ENCODE data around the gene MFSD12. TPM values are rescaled to one million over a fixed set of nuclear protein-coding genes. Genes with fewer than 3 reads are reported as not detected.
"Not testable (repeated sequence)": the region's sequence is repeated elsewhere in the genome, so short reads cannot be mapped to it uniquely, and the experiment has no call there.

MFSD12 gene
- total RNA-seq, 1 experiment from 2014 or later = 60.6 TPM

DNA sequence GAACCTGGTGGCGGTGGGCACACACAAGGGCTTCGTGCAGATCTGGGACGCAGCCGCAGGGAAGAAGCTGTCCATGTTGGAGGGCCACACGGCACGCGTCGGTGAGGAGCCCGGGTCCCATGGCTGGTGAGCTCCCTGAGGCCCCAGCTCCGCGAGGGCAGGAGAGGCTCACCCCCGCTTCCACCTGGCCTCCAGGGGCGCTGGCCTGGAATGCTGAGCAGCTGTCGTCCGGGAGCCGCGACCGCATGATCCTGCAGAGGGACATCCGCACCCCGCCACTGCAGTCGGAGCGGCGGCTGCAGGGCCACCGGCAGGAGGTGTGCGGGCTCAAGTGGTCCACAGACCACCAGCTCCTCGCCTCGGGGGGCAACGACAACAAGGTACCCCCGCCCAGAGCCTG lies 25.7 kb downstream of the MFSD12 start:
- ChIA-PET CTCF (interaction anchor here (1.4 kb wide), 1 partner anchor 13 kb away, joined by 4 read pairs; no protein-coding TSS in a partner anchor), POLR2A (no interaction called here)
- Mint-ChIP-seq H3K9me3 (ENCODE audit: unreplicated experiment) (no peaks in the 10 kb centered on the region), H3K27me3 (ENCODE audit: insufficient read depth, unreplicated experiment) (no peaks in the 10 kb centered on the region), H3K36me3 (ENCODE audit: insufficient read depth, unreplicated experiment) (peaks cover 42% of the 10 kb centered on the region), H3K4me1 (ENCODE audit: low read depth, unreplicated experiment) (no peaks in the 10 kb centered on the region), H3K4me3 (ENCODE audit: unreplicated experiment) (no peak overlapping the region), H3K27ac (ENCODE audit: unreplicated experiment) (no peak overlapping the region)
- DNase-seq = no peak
- no peaks in the 10 kb centered on the region for H3K4me1 ChIP-seq
- intact Hi-C loops (cut with micrococcal nuclease; ENCODE audit: unreplicated experiment) = no loop called here
- no peak overlapping the region for H3K4me3 ChIP-seq (ENCODE audit: low read depth, low read length)
- no TSS peak for BruUV-seq (replicated peaks)
- H3K36me3 ChIP-seq (ENCODE audit: control insufficient read depth, insufficient read depth, low read length) = 0 out of 2 replicates have a peak, but pooled peaks cover 1% of the 10 kb centered on the region
- TF ChIP-seq, protein P1, sequence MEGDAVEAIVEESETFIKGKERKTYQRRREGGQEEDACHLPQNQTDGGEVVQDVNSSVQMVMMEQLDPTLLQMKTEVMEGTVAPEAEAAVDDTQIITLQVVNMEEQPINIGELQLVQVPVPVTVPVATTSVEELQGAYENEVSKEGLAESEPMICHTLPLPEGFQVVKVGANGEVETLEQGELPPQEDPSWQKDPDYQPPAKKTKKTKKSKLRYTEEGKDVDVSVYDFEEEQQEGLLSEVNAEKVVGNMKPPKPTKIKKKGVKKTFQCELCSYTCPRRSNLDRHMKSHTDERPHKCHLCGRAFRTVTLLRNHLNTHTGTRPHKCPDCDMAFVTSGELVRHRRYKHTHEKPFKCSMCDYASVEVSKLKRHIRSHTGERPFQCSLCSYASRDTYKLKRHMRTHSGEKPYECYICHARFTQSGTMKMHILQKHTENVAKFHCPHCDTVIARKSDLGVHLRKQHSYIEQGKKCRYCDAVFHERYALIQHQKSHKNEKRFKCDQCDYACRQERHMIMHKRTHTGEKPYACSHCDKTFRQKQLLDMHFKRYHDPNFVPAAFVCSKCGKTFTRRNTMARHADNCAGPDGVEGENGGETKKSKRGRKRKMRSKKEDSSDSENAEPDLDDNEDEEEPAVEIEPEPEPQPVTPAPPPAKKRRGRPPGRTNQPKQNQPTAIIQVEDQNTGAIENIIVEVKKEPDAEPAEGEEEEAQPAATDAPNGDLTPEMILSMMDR (IDR thresholded peaks at IDR 0.05; ENCODE audit: insufficient read depth in 1 of 2, low read depth in 1 of 2, low read length in 1 of 2, severe bottlenecking in 1 of 2, unreplicated experiment in 1 of 2) = no peak
- no peaks in the 10 kb centered on the region for H3K27me3 ChIP-seq (replicated peaks; ENCODE audit: control insufficient read depth, insufficient read depth, low read length)
- no peaks in the 10 kb centered on the region for H3K9me3 ChIP-seq

DNA sequence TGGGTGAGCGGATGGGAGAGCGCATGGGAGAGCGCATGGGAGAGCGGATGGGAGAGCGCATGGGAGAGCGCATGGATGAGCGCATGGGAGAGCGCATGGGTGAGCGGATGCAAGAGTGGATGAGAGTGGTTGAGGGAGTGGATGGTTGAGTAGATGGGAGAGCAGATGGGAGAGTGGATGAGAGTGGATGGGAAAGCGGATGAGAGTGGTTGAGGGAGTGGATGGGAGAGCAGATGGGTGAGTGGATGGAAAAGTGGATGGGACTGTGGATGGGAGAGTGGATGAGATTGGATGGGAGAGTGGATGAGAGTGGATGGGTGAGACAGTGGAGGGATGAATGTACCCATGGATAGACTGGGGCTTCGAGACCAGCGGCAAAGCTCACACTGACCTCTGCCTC lies 27.0 kb downstream of the MFSD12 start:
- Histone ChIP-seq H3K36me3 (ENCODE audit: control insufficient read depth, insufficient read depth, low read length) (0 out of 2 replicates have a peak, but pooled peaks cover 1% of the 10 kb centered on the region), H3K27me3 (replicated peaks; ENCODE audit: control insufficient read depth, insufficient read depth, low read length) (no peaks in the 10 kb centered on the region), H3K4me1 (no peaks in the 10 kb centered on the region), H3K4me3 (ENCODE audit: low read depth, low read length) (no peak overlapping the region), H3K9me3 (no peaks in the 10 kb centered on the region)
- intact Hi-C loops (cut with micrococcal nuclease; ENCODE audit: unreplicated experiment) = no loop called here
- H3K4me1 Mint-ChIP-seq (ENCODE audit: low read depth, unreplicated experiment) = no peaks in the 10 kb centered on the region
- CTCF ChIA-PET = no interaction called here
- no TSS peak for BruUV-seq (replicated peaks)
- no peak for DNase-seq
- H3K4me3 Mint-ChIP-seq (ENCODE audit: unreplicated experiment) = no peak overlapping the region
- no peaks in the 10 kb centered on the region for H3K27me3 Mint-ChIP-seq (ENCODE audit: insufficient read depth, unreplicated experiment)
- H3K9me3 Mint-ChIP-seq (ENCODE audit: unreplicated experiment) = no peaks in the 10 kb centered on the region
- POLR2A ChIA-PET = no interaction called here
- H3K27ac Mint-ChIP-seq (ENCODE audit: unreplicated experiment) = no peak overlapping the region
- TF ChIP-seq, protein P1 (IDR thresholded peaks at IDR 0.05; ENCODE audit: insufficient read depth in 1 of 2, low read depth in 1 of 2, low read length in 1 of 2, severe bottlenecking in 1 of 2, unreplicated experiment in 1 of 2) = no peak
- H3K36me3 Mint-ChIP-seq (ENCODE audit: insufficient read depth, unreplicated experiment) = peaks cover 31% of the 10 kb centered on the region

DNA sequence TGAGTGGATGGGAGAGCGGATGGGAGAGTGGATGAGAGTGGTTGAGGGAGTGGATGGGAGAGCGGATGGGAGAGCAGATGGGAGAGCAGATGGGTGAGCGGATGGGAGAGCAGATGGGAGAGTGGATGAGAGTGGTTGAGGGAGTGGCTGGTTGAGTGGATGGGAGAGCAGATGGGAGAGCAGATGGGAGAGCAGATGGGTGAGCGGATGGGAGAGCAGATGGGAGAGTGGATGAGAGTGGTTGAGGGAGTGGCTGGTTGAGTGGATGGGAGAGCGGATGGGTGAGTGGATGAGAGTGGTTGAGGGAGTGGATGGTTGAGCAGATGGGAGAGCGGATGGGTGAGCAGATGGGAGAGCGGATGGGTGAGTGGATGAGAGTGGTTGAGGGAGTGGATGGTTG lies 28.1 kb downstream of the MFSD12 start:
- H3K9me3 Mint-ChIP-seq (ENCODE audit: unreplicated experiment); H3K4me1 Mint-ChIP-seq (ENCODE audit: low read depth, unreplicated experiment); DNase-seq; H3K27ac Mint-ChIP-seq (ENCODE audit: unreplicated experiment); BruUV-seq (replicated peaks); H3K9me3 ChIP-seq; H3K27me3 ChIP-seq (replicated peaks; ENCODE audit: control insufficient read depth, insufficient read depth, low read length); H3K4me3 Mint-ChIP-seq (ENCODE audit: unreplicated experiment); POLR2A ChIA-PET; H3K27me3 Mint-ChIP-seq (ENCODE audit: insufficient read depth, unreplicated experiment); H3K4me3 ChIP-seq (ENCODE audit: low read depth, low read length); CTCF ChIA-PET; H3K4me1 ChIP-seq; intact Hi-C loops (cut with micrococcal nuclease; ENCODE audit: unreplicated experiment); H3K36me3 ChIP-seq (ENCODE audit: control insufficient read depth, insufficient read depth, low read length): not testable (repeated sequence)
- H3K36me3 Mint-ChIP-seq (ENCODE audit: insufficient read depth, unreplicated experiment) = peaks cover 20% of the 10 kb centered on the region
